ENCODE measurements around the gene C2orf66. TPM values are rescaled to one million over a fixed set of nuclear protein-coding genes. Genes with fewer than 3 reads are reported as not detected.

Gene C2orf66
- total RNA-seq, 1 experiment from 2014 or later: not detected

DNA sequence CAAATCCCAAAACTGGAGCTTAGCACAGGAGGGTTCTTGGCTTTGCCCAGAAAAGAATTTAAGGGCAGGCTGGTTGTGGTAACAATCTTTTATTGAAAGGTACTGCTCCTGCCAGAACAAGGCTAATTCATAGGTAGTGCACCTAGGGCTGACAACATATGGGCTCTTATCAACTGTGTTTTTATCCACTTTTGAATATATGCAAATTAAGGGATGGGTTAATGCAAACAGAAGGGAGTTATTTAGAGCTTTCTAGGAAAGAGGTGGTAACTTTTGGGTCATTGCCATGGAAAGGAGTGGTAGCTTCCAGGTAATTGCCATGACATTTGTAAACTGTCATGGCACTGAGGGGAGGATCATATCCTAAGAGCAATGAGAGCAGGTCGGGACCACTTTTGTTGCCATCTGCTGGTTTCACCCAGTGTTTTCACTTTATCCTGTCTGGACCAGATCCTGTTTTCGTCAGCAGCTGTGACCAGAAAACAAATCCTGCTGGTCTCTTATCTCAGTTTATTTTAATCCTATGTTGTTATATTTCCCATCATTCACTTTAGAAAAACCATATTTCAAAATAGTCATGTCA, 981 bp downstream of the C2orf66 start:
- H3K79me2 ChIP-seq (ENCODE audit: insufficient read depth, low read length): no peaks in the 10 kb centered on the region
- TF ChIP-seq, protein P1, sequence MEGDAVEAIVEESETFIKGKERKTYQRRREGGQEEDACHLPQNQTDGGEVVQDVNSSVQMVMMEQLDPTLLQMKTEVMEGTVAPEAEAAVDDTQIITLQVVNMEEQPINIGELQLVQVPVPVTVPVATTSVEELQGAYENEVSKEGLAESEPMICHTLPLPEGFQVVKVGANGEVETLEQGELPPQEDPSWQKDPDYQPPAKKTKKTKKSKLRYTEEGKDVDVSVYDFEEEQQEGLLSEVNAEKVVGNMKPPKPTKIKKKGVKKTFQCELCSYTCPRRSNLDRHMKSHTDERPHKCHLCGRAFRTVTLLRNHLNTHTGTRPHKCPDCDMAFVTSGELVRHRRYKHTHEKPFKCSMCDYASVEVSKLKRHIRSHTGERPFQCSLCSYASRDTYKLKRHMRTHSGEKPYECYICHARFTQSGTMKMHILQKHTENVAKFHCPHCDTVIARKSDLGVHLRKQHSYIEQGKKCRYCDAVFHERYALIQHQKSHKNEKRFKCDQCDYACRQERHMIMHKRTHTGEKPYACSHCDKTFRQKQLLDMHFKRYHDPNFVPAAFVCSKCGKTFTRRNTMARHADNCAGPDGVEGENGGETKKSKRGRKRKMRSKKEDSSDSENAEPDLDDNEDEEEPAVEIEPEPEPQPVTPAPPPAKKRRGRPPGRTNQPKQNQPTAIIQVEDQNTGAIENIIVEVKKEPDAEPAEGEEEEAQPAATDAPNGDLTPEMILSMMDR (IDR thresholded peaks at IDR 0.05 in 2 of 3, conservative IDR thresholded peaks at IDR 0.05 in 1 of 3; ENCODE audit: borderline replicate concordance in 1 of 3, insufficient read depth in 1 of 3, low read depth in 2 of 3, low read length in 2 of 3): peak in 2 of 3 experiments; percentile 11 to 20; a peak in 2 of 6 replicates
- no peak for TF ChIP-seq CBX3 (IDR thresholded peaks at IDR 0.05; ENCODE audit: low read depth)
- DNase-seq (ENCODE audit: low read depth, low spot score) (no peak), ATAC-seq (peak; percentile 69; the same call in 1 of the 2 replicates)
- no peak overlapping the region for H3K9ac ChIP-seq (ENCODE audit: low read length)
- H3K4me1 ChIP-seq (ENCODE audit: control insufficient read depth in 1 of 2, insufficient read depth in 2 of 2, low read length in 2 of 2): no peaks in the 10 kb centered on the region
- CTCF ChIA-PET: no interaction called here
- H3K9me3 ChIP-seq (ENCODE audit: control insufficient read depth in 1 of 2, insufficient read depth in 1 of 2, low read depth in 1 of 2, low read length in 2 of 2): no peaks in the 10 kb centered on the region
- no peak overlapping the region for H2AFZ ChIP-seq (ENCODE audit: low read depth, low read length, poor library complexity, severe bottlenecking)
- H4K20me1 ChIP-seq (ENCODE audit: insufficient read depth): no peaks in the 10 kb centered on the region
- no peaks in the 10 kb centered on the region for H3K27me3 ChIP-seq (ENCODE audit: insufficient read depth, low read length)
- POLR2A ChIA-PET: no interaction called here
- H3K4me2 ChIP-seq (ENCODE audit: low read length): no peak overlapping the region
- BruUV-seq (replicated peaks): no TSS peak
- H3K27ac ChIP-seq (ENCODE audit: low read depth, low read length): no peak overlapping the region
- intact Hi-C loops (cut with micrococcal nuclease): no loop called here
- no peak overlapping the region for H3K4me3 ChIP-seq (replicated peaks in 1 of 2; ENCODE audit: low read depth in 1 of 2, low read length in 2 of 2)
- no peaks in the 10 kb centered on the region for H3K36me3 ChIP-seq (ENCODE audit: control insufficient read depth in 1 of 2, insufficient read depth in 2 of 2, low read length in 2 of 2)
- H3K9me2 ChIP-seq (ENCODE audit: insufficient read depth): no peaks in the 10 kb centered on the region
- RAD21 ChIA-PET (ENCODE audit: low non-redundant PET in 1 of 2, low total read pairs in 2 of 2, uncharacterized antibody in 2 of 2, unreplicated experiment in 2 of 2): no interaction called here

DNA sequence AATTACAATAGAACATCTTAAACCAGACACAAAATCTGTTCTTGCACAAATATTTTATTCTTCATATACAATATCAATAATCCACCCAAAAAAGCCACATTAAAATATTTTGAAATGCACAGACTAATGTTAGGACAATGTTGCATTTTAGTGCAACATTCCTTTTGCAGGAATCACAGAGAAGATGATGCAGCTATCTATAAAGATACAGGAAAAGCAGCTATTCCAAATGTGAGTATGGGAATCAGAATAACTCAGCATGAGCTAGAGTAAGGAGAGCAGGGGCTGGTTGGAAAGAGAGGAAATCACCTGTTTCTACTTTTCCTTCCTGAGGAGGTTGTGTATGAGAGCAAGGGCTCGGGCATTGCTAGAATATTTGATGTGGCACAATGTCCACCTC, 4.8 kb downstream of the C2orf66 start:
- no peak overlapping the region for H3K4me2 ChIP-seq (ENCODE audit: low read length)
- H2AFZ ChIP-seq (ENCODE audit: low read depth, low read length, poor library complexity, severe bottlenecking): no peak overlapping the region
- CTCF ChIA-PET: no interaction called here
- ATAC-seq: no peak
- no TSS peak for BruUV-seq (replicated peaks)
- DNase-seq (ENCODE audit: low read depth, low spot score): no peak
- H3K4me1 ChIP-seq (ENCODE audit: control insufficient read depth in 1 of 2, insufficient read depth in 2 of 2, low read length in 2 of 2): peaks cover 0 to 18% of the 10 kb centered on the region in 2 experiments; a peak in 2 of 4 replicates
- H3K36me3 ChIP-seq (ENCODE audit: control insufficient read depth in 1 of 2, insufficient read depth in 2 of 2, low read length in 2 of 2): no peaks in the 10 kb centered on the region
- intact Hi-C loops (cut with micrococcal nuclease): no loop called here
- H3K27ac ChIP-seq (ENCODE audit: low read depth, low read length): no peak overlapping the region
- no peaks in the 10 kb centered on the region for H3K9me2 ChIP-seq (ENCODE audit: insufficient read depth)
- POLR2A ChIA-PET: no interaction called here
- no peak overlapping the region for H3K4me3 ChIP-seq (replicated peaks in 1 of 2; ENCODE audit: low read depth in 1 of 2, low read length in 2 of 2)
- H3K79me2 ChIP-seq (ENCODE audit: insufficient read depth, low read length): peaks cover under 1% of the 10 kb centered on the region
- no peaks in the 10 kb centered on the region for H3K9me3 ChIP-seq (ENCODE audit: control insufficient read depth in 1 of 2, insufficient read depth in 1 of 2, low read depth in 1 of 2, low read length in 2 of 2)
- no peak overlapping the region for H3K9ac ChIP-seq (ENCODE audit: low read length)
- H4K20me1 ChIP-seq (ENCODE audit: insufficient read depth): no peaks in the 10 kb centered on the region
- no peaks in the 10 kb centered on the region for H3K27me3 ChIP-seq (ENCODE audit: insufficient read depth, low read length)
- RAD21 ChIA-PET (ENCODE audit: low non-redundant PET in 1 of 2, low total read pairs in 2 of 2, uncharacterized antibody in 2 of 2, unreplicated experiment in 2 of 2): no interaction called here
- TF ChIP-seq, protein P1 (IDR thresholded peaks at IDR 0.05 in 2 of 3, conservative IDR thresholded peaks at IDR 0.05 in 1 of 3; ENCODE audit: borderline replicate concordance in 1 of 3, insufficient read depth in 1 of 3, low read depth in 2 of 3, low read length in 2 of 3): no peak
- TF ChIP-seq, protein P2, sequence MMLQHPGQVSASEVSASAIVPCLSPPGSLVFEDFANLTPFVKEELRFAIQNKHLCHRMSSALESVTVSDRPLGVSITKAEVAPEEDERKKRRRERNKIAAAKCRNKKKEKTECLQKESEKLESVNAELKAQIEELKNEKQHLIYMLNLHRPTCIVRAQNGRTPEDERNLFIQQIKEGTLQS (IDR thresholded peaks at IDR 0.05): no peak
- TF ChIP-seq, protein P3, sequence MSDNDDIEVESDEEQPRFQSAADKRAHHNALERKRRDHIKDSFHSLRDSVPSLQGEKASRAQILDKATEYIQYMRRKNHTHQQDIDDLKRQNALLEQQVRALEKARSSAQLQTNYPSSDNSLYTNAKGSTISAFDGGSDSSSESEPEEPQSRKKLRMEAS (IDR thresholded peaks at IDR 0.05): no peak
- no peak for TF ChIP-seq SRF (IDR thresholded peaks at IDR 0.05; ENCODE audit: low read depth)
- TF ChIP-seq, protein P4, sequence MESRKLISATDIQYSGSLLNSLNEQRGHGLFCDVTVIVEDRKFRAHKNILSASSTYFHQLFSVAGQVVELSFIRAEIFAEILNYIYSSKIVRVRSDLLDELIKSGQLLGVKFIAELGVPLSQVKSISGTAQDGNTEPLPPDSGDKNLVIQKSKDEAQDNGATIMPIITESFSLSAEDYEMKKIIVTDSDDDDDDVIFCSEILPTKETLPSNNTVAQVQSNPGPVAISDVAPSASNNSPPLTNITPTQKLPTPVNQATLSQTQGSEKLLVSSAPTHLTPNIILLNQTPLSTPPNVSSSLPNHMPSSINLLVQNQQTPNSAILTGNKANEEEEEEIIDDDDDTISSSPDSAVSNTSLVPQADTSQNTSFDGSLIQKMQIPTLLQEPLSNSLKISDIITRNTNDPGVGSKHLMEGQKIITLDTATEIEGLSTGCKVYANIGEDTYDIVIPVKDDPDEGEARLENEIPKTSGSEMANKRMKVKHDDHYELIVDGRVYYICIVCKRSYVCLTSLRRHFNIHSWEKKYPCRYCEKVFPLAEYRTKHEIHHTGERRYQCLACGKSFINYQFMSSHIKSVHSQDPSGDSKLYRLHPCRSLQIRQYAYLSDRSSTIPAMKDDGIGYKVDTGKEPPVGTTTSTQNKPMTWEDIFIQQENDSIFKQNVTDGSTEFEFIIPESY (IDR thresholded peaks at IDR 0.05; ENCODE audit: extremely low read depth, insufficient replicate concordance, low read length): no peak
- TF ChIP-seq FOSL1 (IDR thresholded peaks at IDR 0.05; ENCODE audit: low read depth): no peak
- TF ChIP-seq POLR2A (IDR thresholded peaks at IDR 0.05; ENCODE audit: borderline replicate concordance, extremely low read depth, insufficient read depth, insufficient read length): no peak
- TF ChIP-seq JUND (IDR thresholded peaks at IDR 0.05): no peak
- no peak for TF ChIP-seq TCF7L2 (IDR thresholded peaks at IDR 0.05; ENCODE audit: borderline replicate concordance, extremely low read depth, insufficient read depth, insufficient read length)
- TF ChIP-seq CEBPB (IDR thresholded peaks at IDR 0.05; ENCODE audit: low read depth): no peak
- no peak for TF ChIP-seq ELF1 (IDR thresholded peaks at IDR 0.05; ENCODE audit: borderline replicate concordance, low read depth)
- no peak for TF ChIP-seq CBX3 (IDR thresholded peaks at IDR 0.05; ENCODE audit: low read depth)

Measured in HCT116 (cell line).